Measurements from ENCODE around the gene HIPK2.

Gene HIPK2

GRCh38 chr7:139534966-139535651 lies 242.7 kb downstream of the HIPK2 start:
- CTCF ChIA-PET, result no interaction called here
- POLR2A ChIA-PET (ENCODE audit: low non-redundant PET), result no interaction called here
- H3K27ac ChIP-seq, result no peak overlapping the region
- TF ChIP-seq CTCF (conservative IDR thresholded peaks at IDR 0.05; ENCODE audit: low read depth), result no peak
- DNase-seq (ENCODE audit: low spot score), result no peak

- no peak for TF ChIP-seq CTCF (conservative IDR thresholded peaks at IDR 0.05; ENCODE audit: low read depth)
- H3K27ac ChIP-seq, result no peak overlapping the region
- CTCF ChIA-PET, result no interaction called here
- DNase-seq (ENCODE audit: low spot score), result no peak
- POLR2A ChIA-PET (ENCODE audit: low non-redundant PET), result no interaction called here
These were observed 243.7 kb downstream of the HIPK2 start for GRCh38 chr7:139534096-139534495.

DNA sequence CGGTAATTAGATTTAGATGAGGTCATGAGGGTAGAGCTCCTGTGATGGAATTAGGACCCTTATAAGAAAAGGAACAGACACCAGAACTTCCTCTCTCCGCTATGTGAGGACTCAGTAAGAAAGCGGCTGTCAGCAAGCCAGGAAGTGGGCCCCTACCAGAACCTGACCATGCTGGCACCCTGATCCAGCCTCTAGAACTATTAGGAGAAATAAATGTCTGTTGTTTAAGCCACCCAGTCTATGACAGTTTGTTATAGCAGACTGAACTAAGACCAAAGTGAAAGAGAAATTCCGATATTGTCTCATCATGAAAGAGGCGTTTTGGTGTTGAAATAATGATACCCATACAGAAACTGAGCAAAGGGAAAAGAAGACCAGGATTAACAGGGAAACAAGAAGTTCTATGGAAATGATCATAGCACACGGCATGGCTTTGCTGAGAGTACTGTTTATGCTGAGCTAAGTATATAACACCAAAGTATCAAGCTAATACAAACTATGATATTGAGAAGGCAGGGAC lies 245.1 kb downstream of the HIPK2 start:
- POLR2A ChIA-PET (ENCODE audit: low non-redundant PET), result no interaction called here

GRCh38 chr7:139531094-139531493 lies 246.7 kb downstream of the HIPK2 start:
- CTCF ChIA-PET, result no interaction called here
- no peak overlapping the region for H3K27ac ChIP-seq
- no peak for TF ChIP-seq CTCF (conservative IDR thresholded peaks at IDR 0.05; ENCODE audit: low read depth)
- no peak for DNase-seq (ENCODE audit: low spot score)
- POLR2A ChIA-PET (ENCODE audit: low non-redundant PET), result no interaction called here

More for the DNA sequence above, 245.1 kb downstream of the HIPK2 start:
- CTCF ChIA-PET, result no interaction called here
- TF ChIP-seq CTCF (conservative IDR thresholded peaks at IDR 0.05; ENCODE audit: low read depth), result no peak
- no peak overlapping the region for H3K27ac ChIP-seq
- DNase-seq (ENCODE audit: low spot score), result no peak

DNA sequence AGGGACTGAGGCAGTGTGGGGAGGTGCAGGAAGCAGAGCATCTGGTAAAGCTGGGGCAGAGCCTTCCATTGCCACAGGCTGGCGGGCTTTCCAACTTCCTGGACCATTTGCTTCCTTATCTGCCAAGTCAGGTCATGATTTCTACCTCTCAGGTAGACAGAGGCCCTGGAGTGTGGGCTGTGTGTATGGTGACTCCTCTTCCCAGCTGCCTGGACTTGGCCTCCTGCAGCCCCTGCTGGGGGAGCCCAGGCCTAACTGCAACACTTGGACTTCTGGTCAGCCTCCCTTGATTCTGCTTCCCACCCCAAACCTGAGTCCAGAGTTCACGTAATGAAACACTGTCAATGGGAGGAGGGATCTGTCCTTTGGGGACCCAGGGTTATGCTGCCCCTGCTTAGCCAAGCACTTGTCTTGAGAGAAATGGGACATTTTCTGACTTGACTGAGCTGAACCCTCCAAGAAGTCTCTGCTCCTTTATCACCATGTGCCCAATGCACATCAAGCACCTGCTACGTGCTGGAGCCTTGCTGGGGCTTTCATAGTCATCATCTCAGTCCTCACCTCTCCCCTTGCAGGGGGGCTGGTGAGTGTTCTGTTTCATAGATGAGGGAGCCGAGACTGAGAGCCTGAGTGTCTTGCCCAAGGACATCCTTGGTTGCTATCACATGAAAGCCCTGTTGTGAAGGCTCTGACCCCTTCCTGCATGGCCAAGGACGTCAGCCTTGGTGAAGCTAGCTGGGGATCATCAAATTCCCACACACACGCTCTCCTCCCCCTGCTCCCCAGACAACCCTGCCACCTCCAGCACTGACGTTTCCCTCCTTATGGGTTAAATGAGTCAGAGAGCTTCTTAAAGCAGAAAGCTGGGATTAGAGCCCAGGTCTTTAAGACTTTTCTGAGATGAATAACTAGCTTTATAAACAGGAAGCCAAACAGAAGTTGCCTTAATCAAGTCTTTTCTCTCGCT lies 250.9 kb downstream of the HIPK2 start:
- no peak overlapping the region for H3K27ac ChIP-seq
- no peak for DNase-seq (ENCODE audit: low spot score)
- POLR2A ChIA-PET (ENCODE audit: low non-redundant PET), result no interaction called here
- no peak for TF ChIP-seq CTCF (conservative IDR thresholded peaks at IDR 0.05; ENCODE audit: low read depth)
- CTCF ChIA-PET, result no interaction called here

DNA sequence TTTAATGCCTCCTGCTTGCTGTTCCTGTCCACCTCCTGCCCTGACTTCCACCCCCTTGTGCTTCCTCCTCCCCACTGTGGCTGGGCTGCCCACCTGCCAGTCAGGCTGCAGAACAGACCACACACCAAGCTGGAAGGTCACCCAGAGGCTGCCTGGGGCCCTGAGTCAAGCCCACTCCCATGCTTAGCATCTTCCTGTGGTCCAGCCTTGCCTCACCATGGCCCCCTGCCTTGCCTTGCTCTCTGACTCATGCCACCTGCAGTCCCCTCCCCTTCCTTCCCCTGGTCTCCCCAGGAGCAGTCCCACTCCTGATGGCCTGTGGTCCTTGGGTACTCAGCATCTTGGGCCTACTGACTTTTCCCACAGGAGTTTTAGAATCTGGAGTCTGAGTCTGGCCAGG lies 252.0 kb downstream of the HIPK2 start:
- ChIA-PET CTCF (no interaction called here), POLR2A (ENCODE audit: low non-redundant PET) (no interaction called here)
- DNase-seq (ENCODE audit: low spot score), result no peak
- no peak overlapping the region for H3K27ac ChIP-seq
- no peak for TF ChIP-seq CTCF (conservative IDR thresholded peaks at IDR 0.05; ENCODE audit: low read depth)
